IMR-90 (cell line): ENCODE data around the gene NCS1.

Experiments
- BHLHE40 ChIP-seq: fragments of 150-350 bp; IDR thresholded peaks from 2 replicates; pipeline ENCODE4 v1.6.1; 2016; ENCODE audit warnings: mild to moderate bottlenecking, low read depth, low read length
- CEBPB ChIP-seq: IDR thresholded peaks from 2 replicates; pipeline ENCODE4 v1.6.1; 2012; ENCODE audit warnings: low read depth, low read length, improper control_type of control experiment
- CTCF ChIP-seq: conservative IDR thresholded peaks from 2 replicates; pipeline ENCODE4 v1.5.1; 2012; ENCODE audit warnings: mild to moderate bottlenecking, low read depth, low read length, improper control_type of control experiment
- MAFK ChIP-seq: IDR thresholded peaks from 2 replicates; pipeline ENCODE4 v1.6.1; 2012; ENCODE audit warnings: low read depth, low read length, improper control_type of control experiment
- POLR2A ChIP-seq: IDR thresholded peaks from 2 replicates; pipeline ENCODE4 v1.6.1; 2012; ENCODE audit warnings: mild to moderate bottlenecking, low read depth, low read length
- RFX5 ChIP-seq: IDR thresholded peaks from 2 replicates; pipeline ENCODE4 v1.8.0; 2012; ENCODE audit warnings: low read depth, mild to moderate bottlenecking, low read length, moderate library complexity
- SMC3 ChIP-seq: fragments of 150-350 bp; IDR thresholded peaks from 2 replicates; pipeline ENCODE4 v1.6.1; 2016; ENCODE audit warnings: low read depth, mild to moderate bottlenecking, antibody characterized with exemption, low read length, moderate library complexity
- USF2 ChIP-seq: fragments of 150-350 bp; IDR thresholded peaks from 2 replicates; pipeline ENCODE4 v1.6.1; 2017; ENCODE audit warnings: mild to moderate bottlenecking, antibody characterized with exemption, low read length, low read depth

GRCh38 chr9:130187523-130187846, 15.3 kb downstream of the NCS1 start:
- TF ChIP-seq CTCF (no peak), USF2 (no peak), MAFK (no peak), CEBPB (no peak), SMC3 (no peak), POLR2A (no peak), RFX5 (no peak), BHLHE40 (no peak)
